Activated naive CD8-positive, alpha-beta T cell treated with anti-CD3 and anti-CD28 coated beads, Interleukin-2, amount 10 ng/mL, durations not matched to agents 7 days and 5 days (primary cell): Measurements from ENCODE around the gene USP7. TPM values are rescaled to one million over a fixed set of nuclear protein-coding genes. Genes with fewer than 3 reads are reported as not detected.
A peak's percentile ranks its signal among the peaks of the same experiment; 100 is the strongest.

ENCODE experiments used
- ATAC-seq: fragments of 150-1000 bp; cut with Tn5 transposase; one replicate; pipeline ENCODE4 v1.10.0; 2021; ENCODE audit warnings: low read depth, moderate library complexity
- POLR2A ChIA-PET: fragments of 350-600 bp; sonication (Branson Sonifier 250); formaldehyde crosslinking; loops from one replicate; lab custom pipeline; 2021; ENCODE audit warnings: antibody characterized with exemption; lab: Charles Lee
- DNase-seq: peaks from one replicate; pipeline ENCODE4 v3.0.0; 2021
- H3K27ac Mint-ChIP-seq: one replicate; pipeline ENCODE4 v1.8.0; 2022; ENCODE audit warnings: mild to moderate bottlenecking, mixed read lengths
- H3K27me3 Mint-ChIP-seq: one replicate; pipeline ENCODE4 v1.8.0; 2022; ENCODE audit warnings: mild to moderate bottlenecking, moderate library complexity, mixed read lengths
- H3K36me3 Mint-ChIP-seq: one replicate; pipeline ENCODE4 v1.8.0; 2021; ENCODE audit warnings: mild to moderate bottlenecking, mixed read lengths
- H3K4me1 Mint-ChIP-seq: one replicate; pipeline ENCODE4 v1.8.0; 2021; ENCODE audit warnings: mixed read lengths
- H3K4me3 Mint-ChIP-seq: one replicate; pipeline ENCODE4 v1.8.0; 2022; ENCODE audit warnings: mild to moderate bottlenecking, moderate library complexity, mixed read lengths
- H3K9me3 Mint-ChIP-seq: one replicate; pipeline ENCODE4 v1.8.0; 2021; ENCODE audit warnings: mixed read lengths
- total RNA-seq, 2 experiments: library from RNA; stranded (reverse); gene quantifications; one replicate each; pipeline ENCODE4 v1.2.3, GENCODE V29; 2021

USP7 gene
- total RNA-seq, 2 experiments from 2014 or later: 153 to 162 TPM

- ATAC-seq (no peak), DNase-seq (peak; percentile 13)
- H3K4me1 Mint-ChIP-seq: no peaks in the 10 kb centered on the region
- H3K4me3 Mint-ChIP-seq: no peak overlapping the region
- H3K9me3 Mint-ChIP-seq: no peaks in the 10 kb centered on the region
- no peak overlapping the region for H3K27ac Mint-ChIP-seq
- H3K27me3 Mint-ChIP-seq: no peaks in the 10 kb centered on the region
- H3K36me3 Mint-ChIP-seq: peaks cover 25% of the 10 kb centered on the region
- POLR2A ChIA-PET: no interaction called here
Measured at GRCh38 chr16:8892101-8892575, 71.6 kb downstream of the USP7 start.

GRCh38 chr16:8890549-8890921, 73.2 kb downstream of the USP7 start:
- no peak for DNase-seq
- Mint-ChIP-seq H3K27ac (no peak overlapping the region), H3K4me1 (no peaks in the 10 kb centered on the region), H3K9me3 (no peaks in the 10 kb centered on the region), H3K27me3 (peaks cover 5% of the 10 kb centered on the region), H3K36me3 (peaks cover 21% of the 10 kb centered on the region), H3K4me3 (no peak overlapping the region)
- ATAC-seq: no peak
- POLR2A ChIA-PET: interaction anchor here (1.8 kb wide), 1 partner anchor 22 kb away, joined by 6 read pairs; the partner anchor contains the start of gene CARHSP1

DNA sequence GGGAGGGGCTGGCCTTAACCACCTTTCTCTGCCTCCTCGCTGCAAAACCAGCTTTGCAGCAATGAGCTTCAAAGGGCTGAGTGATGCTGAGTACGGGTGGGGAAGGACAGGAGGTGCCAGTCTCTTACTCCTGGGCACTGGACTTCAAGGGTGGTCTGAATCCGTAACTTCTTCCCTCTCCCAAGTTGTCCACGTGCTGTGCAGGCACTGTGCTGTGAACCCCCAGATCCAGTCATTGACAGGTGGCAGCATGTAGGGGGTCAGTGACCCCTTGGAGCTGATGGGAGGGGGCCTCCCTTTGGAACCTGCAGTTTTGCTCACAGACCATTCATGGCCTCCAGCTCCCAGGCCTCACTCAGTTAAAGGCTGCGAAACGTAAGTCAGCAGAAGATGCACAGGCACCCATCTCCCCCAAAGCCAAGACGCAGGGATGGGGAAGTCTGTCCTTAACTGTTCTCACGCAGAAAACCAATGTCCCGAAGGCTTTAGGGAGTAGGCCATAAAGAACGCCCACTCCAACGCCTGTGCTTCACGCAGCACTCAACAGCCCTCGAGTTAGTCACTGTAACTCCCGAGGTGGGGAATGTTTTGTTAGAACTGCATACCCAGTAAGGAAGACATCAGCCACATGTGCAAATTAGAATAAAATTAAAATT, 73.7 kb downstream of the USP7 start:
- H3K27ac Mint-ChIP-seq: no peak overlapping the region
- DNase-seq: no peak
- H3K4me1 Mint-ChIP-seq: no peaks in the 10 kb centered on the region
- POLR2A ChIA-PET: interaction anchor here (0.5 to 1.8 kb wide), 2 partner anchors 21 to 27 kb away, joined by 6 read pairs; partner anchors contain the start of gene CARHSP1
- H3K4me3 Mint-ChIP-seq: no peak overlapping the region
- H3K36me3 Mint-ChIP-seq: peaks cover 17% of the 10 kb centered on the region
- ATAC-seq: no peak
- peaks cover 6% of the 10 kb centered on the region for H3K27me3 Mint-ChIP-seq
- no peaks in the 10 kb centered on the region for H3K9me3 Mint-ChIP-seq

DNA sequence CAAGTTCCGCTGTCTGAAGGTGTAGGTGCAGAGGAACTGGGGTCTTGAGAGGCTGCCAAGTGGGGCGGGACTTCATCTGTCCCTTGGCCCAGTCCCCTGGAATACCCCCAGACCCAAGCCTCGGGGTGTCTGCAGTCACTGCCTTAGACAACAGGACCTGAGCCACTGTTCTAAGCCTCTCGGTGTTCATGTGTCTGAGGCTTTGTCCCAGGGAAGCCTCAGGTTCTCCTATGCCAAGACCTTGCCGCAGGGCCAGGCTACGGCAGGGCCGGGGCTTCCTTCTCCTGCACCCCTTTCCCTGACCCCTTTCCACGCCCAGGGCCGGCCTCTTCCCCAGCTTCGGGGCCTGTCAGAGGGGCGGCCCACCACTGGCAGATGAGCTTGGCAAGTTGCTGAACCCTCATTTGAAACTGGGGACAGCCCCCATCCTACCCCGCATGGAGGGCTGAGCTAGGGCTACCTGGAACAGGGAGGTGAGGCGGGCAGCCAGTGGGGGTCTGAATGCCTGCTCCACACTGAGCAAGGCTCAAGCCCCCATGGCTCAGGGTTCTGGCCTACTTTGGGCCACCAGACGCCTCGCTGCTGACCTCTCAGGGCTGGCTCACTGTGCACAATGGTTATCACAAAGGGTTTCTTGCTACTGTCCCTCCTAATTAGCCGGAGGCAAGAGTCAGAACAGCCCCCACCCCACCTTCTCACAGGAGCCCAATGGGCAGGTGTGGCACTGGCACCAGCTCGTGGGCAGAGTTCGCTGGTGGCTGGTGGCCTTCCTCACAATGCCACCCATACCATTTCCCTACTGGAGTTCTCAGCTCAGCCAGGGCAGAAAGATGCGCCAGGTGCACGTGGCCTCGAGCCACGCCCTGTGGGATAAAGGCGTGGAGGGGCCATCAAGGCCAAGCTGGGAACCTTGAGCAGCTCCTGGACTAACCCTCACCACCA, 74.5 kb downstream of the USP7 start:
- Mint-ChIP-seq H3K36me3 (peaks cover 17% of the 10 kb centered on the region), H3K27me3 (peaks cover 6% of the 10 kb centered on the region), H3K27ac (no peak overlapping the region), H3K4me1 (no peaks in the 10 kb centered on the region), H3K4me3 (no peak overlapping the region), H3K9me3 (no peaks in the 10 kb centered on the region)
- DNase-seq (no peak), ATAC-seq (no peak)
- POLR2A ChIA-PET: interaction anchor here (0.5 kb wide), 1 partner anchor 26 kb away, joined by 6 read pairs; no protein-coding TSS in a partner anchor

DNA sequence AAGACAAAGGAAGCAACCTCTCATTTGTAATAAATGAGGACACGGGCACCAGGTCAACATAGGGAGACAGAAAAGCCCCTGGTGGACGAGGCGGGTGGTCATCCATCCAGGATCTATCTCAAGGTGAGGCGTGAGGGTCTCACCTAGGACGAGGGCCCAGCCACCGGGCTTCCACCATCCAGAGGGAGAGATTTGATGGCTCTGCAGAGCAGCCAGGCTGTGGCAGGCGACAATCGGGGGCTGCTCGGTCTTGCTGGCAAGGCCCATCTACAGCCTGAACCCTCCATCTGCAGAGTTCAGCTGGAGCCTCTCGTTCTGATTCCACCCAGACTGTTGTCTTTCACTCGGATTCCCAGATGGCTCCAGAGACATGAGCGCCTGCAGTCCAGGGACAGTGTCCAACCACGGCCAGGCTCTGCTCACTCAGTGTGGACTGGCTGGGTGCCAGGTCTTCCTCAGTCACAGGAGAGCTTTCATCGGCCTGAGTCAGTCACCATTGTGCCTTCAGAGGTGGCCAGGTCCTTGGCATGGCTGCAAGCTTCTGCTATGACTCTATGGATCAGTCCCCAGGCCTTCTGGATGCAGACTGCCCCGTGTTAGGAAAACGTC, 75.7 kb downstream of the USP7 start:
- DNase-seq: no peak
- no peak overlapping the region for H3K27ac Mint-ChIP-seq

GRCh38 chr16:8887431-8887765, 76.3 kb downstream of the USP7 start:
- Mint-ChIP-seq H3K4me1 (no peaks in the 10 kb centered on the region), H3K9me3 (no peaks in the 10 kb centered on the region), H3K27ac (no peak overlapping the region), H3K4me3 (no peak overlapping the region), H3K36me3 (peaks cover 13% of the 10 kb centered on the region), H3K27me3 (peaks cover 6% of the 10 kb centered on the region)
- ATAC-seq: no peak
- no peak for DNase-seq
- POLR2A ChIA-PET: no interaction called here

More for the DNA sequence above, 75.7 kb downstream of the USP7 start:
- H3K27me3 Mint-ChIP-seq: peaks cover 6% of the 10 kb centered on the region
- no peaks in the 10 kb centered on the region for H3K9me3 Mint-ChIP-seq
- H3K4me3 Mint-ChIP-seq: no peak overlapping the region
- H3K36me3 Mint-ChIP-seq: peaks cover 13% of the 10 kb centered on the region
- no peak for ATAC-seq
- POLR2A ChIA-PET: no interaction called here
- H3K4me1 Mint-ChIP-seq: no peaks in the 10 kb centered on the region

- Mint-ChIP-seq H3K27ac (no peak overlapping the region), H3K4me3 (no peak overlapping the region), H3K9me3 (no peaks in the 10 kb centered on the region), H3K36me3 (peaks cover 12% of the 10 kb centered on the region), H3K27me3 (peaks cover 6% of the 10 kb centered on the region), H3K4me1 (no peaks in the 10 kb centered on the region)
- POLR2A ChIA-PET: no interaction called here
- DNase-seq (no peak), ATAC-seq (no peak)
Measured at GRCh38 chr16:8886593-8887430, 76.9 kb downstream of the USP7 start.

GRCh38 chr16:8885674-8886592, 77.8 kb downstream of the USP7 start:
- Mint-ChIP-seq H3K9me3 (no peaks in the 10 kb centered on the region), H3K27me3 (peaks cover 6% of the 10 kb centered on the region), H3K27ac (no peak overlapping the region), H3K4me1 (no peaks in the 10 kb centered on the region), H3K4me3 (no peak overlapping the region), H3K36me3 (peaks cover 4% of the 10 kb centered on the region)
- peak; percentile 12 for ATAC-seq
- POLR2A ChIA-PET: no interaction called here
- DNase-seq: no peak

DNA sequence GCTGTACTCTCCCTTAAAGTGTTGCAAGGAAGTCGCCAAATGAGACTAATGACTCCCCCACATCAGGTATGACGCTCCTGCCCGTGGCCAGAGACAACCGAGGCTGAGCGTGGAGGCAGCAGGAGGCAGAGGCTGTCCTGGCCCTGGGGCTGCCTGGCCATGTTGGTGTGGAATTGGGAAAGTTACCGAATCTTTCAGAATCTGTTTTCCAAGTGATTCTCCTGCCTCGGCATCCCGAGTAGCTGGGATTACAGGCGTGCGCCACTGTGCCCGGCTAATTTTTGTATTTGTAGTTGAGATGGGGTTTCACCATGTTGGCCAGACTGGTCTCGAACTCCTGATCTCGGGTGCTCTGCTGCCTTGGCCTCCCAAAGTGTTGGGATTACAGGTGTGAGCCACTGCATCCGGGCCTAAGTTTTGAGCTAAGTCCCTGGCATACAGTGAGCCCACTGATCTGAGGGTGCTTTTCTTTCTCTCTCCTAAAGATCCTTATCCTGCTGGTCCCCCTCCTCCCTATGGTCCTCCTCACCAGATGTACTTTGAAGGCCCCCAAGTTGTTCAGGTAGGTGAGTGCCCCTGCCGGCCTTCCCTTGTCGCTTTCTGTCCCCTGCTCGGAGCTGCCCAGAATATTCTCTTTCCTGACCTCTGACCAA, 80.9 kb downstream of the USP7 start:
- no peak overlapping the region for H3K4me3 Mint-ChIP-seq
- POLR2A ChIA-PET: no interaction called here
- no peak for DNase-seq
- peaks cover 11% of the 10 kb centered on the region for H3K4me1 Mint-ChIP-seq
- H3K9me3 Mint-ChIP-seq: no peaks in the 10 kb centered on the region
- ATAC-seq: no peak
- no peak overlapping the region for H3K27ac Mint-ChIP-seq
- H3K36me3 Mint-ChIP-seq: peaks cover 4% of the 10 kb centered on the region
- H3K27me3 Mint-ChIP-seq: peaks cover 6% of the 10 kb centered on the region

- Mint-ChIP-seq H3K4me3 (no peak within 1 kb of the TSS), H3K9me3 (no peaks in the 10 kb centered on the region), H3K4me1 (peaks cover 13% of the 10 kb centered on the region), H3K27ac (no peak within 1 kb of the TSS), H3K36me3 (peaks cover under 1% of the 10 kb centered on the region), H3K27me3 (peaks cover 6% of the 10 kb centered on the region)
- ATAC-seq: no peak
- POLR2A ChIA-PET: interaction anchor here (4.7 kb wide), 1 partner anchor 13 kb away, joined by 40 read pairs; the partner anchor contains the start of gene CARHSP1
- no peak for DNase-seq
Measured at GRCh38 chr16:8882041-8882617, 81.6 kb downstream of the USP7 start, which contains the start of gene LITAFD. TSS of gene LITAFD (plus strand) at chr16:8882351. CDS start at chr16:8884356, 2,005 bp downstream.

DNA sequence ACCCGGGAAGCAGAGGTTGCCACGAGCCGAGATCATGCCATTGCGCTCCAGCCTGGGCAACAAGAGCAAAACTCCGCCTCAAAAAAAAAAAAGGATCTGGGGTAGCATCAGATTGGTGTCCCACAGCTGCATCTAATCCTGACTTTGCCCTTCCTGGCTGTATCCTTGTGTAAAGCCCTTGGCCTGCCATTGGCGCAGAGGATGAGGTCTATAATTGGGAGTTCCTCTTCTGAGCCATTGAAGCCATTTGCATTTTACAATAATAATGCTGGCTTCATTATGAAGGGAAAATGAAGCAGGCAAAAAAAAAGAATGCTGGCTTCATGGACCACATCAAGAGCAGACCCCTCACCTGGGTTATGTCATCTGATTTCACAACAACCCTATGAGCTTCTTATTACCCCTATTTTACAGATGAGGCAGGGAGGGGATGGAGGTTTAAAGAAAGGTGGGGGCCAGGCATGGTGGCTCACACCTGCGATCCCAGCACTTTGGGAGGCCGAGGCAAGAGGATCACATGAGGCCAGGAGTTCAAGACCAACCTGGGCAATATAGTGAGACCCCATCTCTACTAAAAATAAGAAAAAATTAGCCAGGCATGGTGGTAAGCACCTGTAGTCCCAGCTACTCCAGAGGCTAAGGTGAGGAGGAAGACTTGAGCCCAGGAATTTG, 82.7 kb downstream of the USP7 start:
- H3K27ac Mint-ChIP-seq: no peak overlapping the region
- H3K27me3 Mint-ChIP-seq: peaks cover 6% of the 10 kb centered on the region
- no peaks in the 10 kb centered on the region for H3K9me3 Mint-ChIP-seq
- ATAC-seq (no peak), DNase-seq (no peak)
- POLR2A ChIA-PET: interaction anchor here (0.5 to 4.7 kb wide), 6 partner anchors 12 to 253 kb away, joined by 3 to 40 read pairs (median 4); partner anchors contain the start of genes CARHSP1, PMM2 and TMEM186
- no peaks in the 10 kb centered on the region for H3K36me3 Mint-ChIP-seq
- peaks cover 13% of the 10 kb centered on the region for H3K4me1 Mint-ChIP-seq
- no peak overlapping the region for H3K4me3 Mint-ChIP-seq
